Vagina (tissue), 2 donors: ENCODE results near the gene GRHPR. TPM values are rescaled to one million over a fixed set of nuclear protein-coding genes. Genes with fewer than 3 reads are reported as not detected.
A peak's percentile ranks its signal among the peaks of the same experiment; 100 is the strongest.

Experiments used
- DNase-seq, 2 donors: peaks; one replicate each; pipeline ENCODE4 v3.0.0-alpha.2; 2017; ENCODE audit errors: extremely low spot score in 2 of 2
- H3K27ac ChIP-seq: fragments of 200-600 bp; sonication (generic); one replicate; pipeline ENCODE4 v1.5.1; 2019
- H3K27me3 ChIP-seq: fragments of 200-600 bp; sonication (generic); one replicate; pipeline ENCODE4 v1.5.1; 2019
- H3K36me3 ChIP-seq, 2 donors: fragments of 200-600 bp; sonication (generic); one replicate each; pipeline ENCODE4 v1.5.1; 2017 to 2019
- H3K4me1 ChIP-seq: fragments of 200-600 bp; sonication (generic); one replicate; pipeline ENCODE4 v1.5.1; 2019
- H3K4me3 ChIP-seq, 2 donors: fragments of 200-600 bp; sonication (generic); 1 replicate in 1 of 2; 2 replicates in 1 of 2; pipeline ENCODE4 v1.5.1; 2016 to 2019
- H3K9me3 ChIP-seq: fragments of 200-600 bp; sonication (generic); one replicate; pipeline ENCODE4 v1.5.1; 2019
- CTCF ChIP-seq, 3 experiments: fragments of 450-650 bp in 2 of 3; fragments of 200-600 bp in 1 of 3; sonication (generic) in 1 of 3; IDR thresholded peaks; one replicate each; pipeline ENCODE4 v1.5.1; 2017 to 2019; ENCODE audit warnings: antibody characterized with exemption in 3 of 3, mild to moderate bottlenecking in 2 of 3, moderate library complexity in 2 of 3
- POLR2A ChIP-seq, 2 donors: fragments of 450-650 bp; IDR thresholded peaks; one replicate each; pipeline ENCODE4 v1.6.1; 2017; ENCODE audit warnings: antibody characterized with exemption in 2 of 2, mild to moderate bottlenecking in 2 of 2, moderate library complexity in 2 of 2
- POLR2AphosphoS5 ChIP-seq, 2 donors: sonication (generic); formaldehyde crosslinking; IDR thresholded peaks; one replicate each; pipeline ENCODE4 v1.9.0; 2017; ENCODE audit warnings: antibody characterized with exemption in 2 of 2, mild to moderate bottlenecking in 2 of 2, low read depth in 1 of 2; ENCODE audit not compliant: insufficient read depth in 1 of 2
- intact Hi-C: fragments of 100-400 bp; cut with DNase I; formaldehyde crosslinking; loops from one replicate; pipeline ENCODE4 v1.15.1; 2023
- total RNA-seq: library from RNA; depleted of rRNA; stranded (reverse); fragments of >200 nt; gene quantifications from one replicate; pipeline ENCODE4 v1.2.3, GENCODE V29; 2016

The GRHPR gene
- total RNA-seq, 1 donor from 2014 or later: 134 TPM

- no peaks in the 10 kb centered on the region for H3K27me3 ChIP-seq
- intact Hi-C loops: no loop called here
- no peak overlapping the region for H3K27ac ChIP-seq
- no peak for DNase-seq
- H3K4me3 ChIP-seq: no peak overlapping the region
- no peak for TF ChIP-seq POLR2A (IDR thresholded peaks at IDR 0.05)
- TF ChIP-seq POLR2AphosphoS5 (IDR thresholded peaks at IDR 0.05; ENCODE audit: insufficient read depth in 1 of 2, low read depth in 1 of 2): peak in 1 of 2 donors; percentile 20
- TF ChIP-seq CTCF (IDR thresholded peaks at IDR 0.05): peak; percentile 63 to 75 (median 67)
- H3K9me3 ChIP-seq: no peaks in the 10 kb centered on the region
- H3K4me1 ChIP-seq: peaks cover 8% of the 10 kb centered on the region
- no peaks in the 10 kb centered on the region for H3K36me3 ChIP-seq
Measured at GRCh38 chr9:37415011-37415719, 7.3 kb upstream of the GRHPR start.

GRCh38 chr9:37417252-37417803 lies 5.2 kb upstream of the GRHPR start:
- Histone ChIP-seq H3K27me3 (no peaks in the 10 kb centered on the region), H3K4me1 (peaks cover 13% of the 10 kb centered on the region), H3K9me3 (no peaks in the 10 kb centered on the region), H3K4me3 (no peak overlapping the region), H3K36me3 (no peaks in the 10 kb centered on the region), H3K27ac (no peak overlapping the region)
- TF ChIP-seq POLR2AphosphoS5 (IDR thresholded peaks at IDR 0.05; ENCODE audit: insufficient read depth in 1 of 2, low read depth in 1 of 2) (no peak), POLR2A (IDR thresholded peaks at IDR 0.05) (no peak), CTCF (IDR thresholded peaks at IDR 0.05) (no peak)
- intact Hi-C loops: no loop called here
- no peak for DNase-seq

- no peak for DNase-seq
- Histone ChIP-seq H3K27me3 (no peaks in the 10 kb centered on the region), H3K27ac (no peak overlapping the region), H3K4me1 (peaks cover 14% of the 10 kb centered on the region), H3K9me3 (no peaks in the 10 kb centered on the region), H3K4me3 (no peak overlapping the region), H3K36me3 (no peaks in the 10 kb centered on the region)
- intact Hi-C loops: no loop called here
- TF ChIP-seq POLR2AphosphoS5 (IDR thresholded peaks at IDR 0.05; ENCODE audit: insufficient read depth in 1 of 2, low read depth in 1 of 2) (no peak), POLR2A (IDR thresholded peaks at IDR 0.05) (no peak), CTCF (IDR thresholded peaks at IDR 0.05) (no peak)
Measured at GRCh38 chr9:37417857-37418618, 4.5 kb upstream of the GRHPR start.

GRCh38 chr9:37419204-37419603 lies 3.3 kb upstream of the GRHPR start:
- Histone ChIP-seq H3K36me3 (no peaks in the 10 kb centered on the region), H3K27ac (no peak overlapping the region), H3K9me3 (no peaks in the 10 kb centered on the region), H3K27me3 (no peaks in the 10 kb centered on the region), H3K4me3 (no peak overlapping the region), H3K4me1 (peaks cover 26% of the 10 kb centered on the region)
- no peak for TF ChIP-seq POLR2A (IDR thresholded peaks at IDR 0.05)
- TF ChIP-seq POLR2AphosphoS5 (IDR thresholded peaks at IDR 0.05; ENCODE audit: insufficient read depth in 1 of 2, low read depth in 1 of 2): no peak
- no peak for TF ChIP-seq CTCF (IDR thresholded peaks at IDR 0.05)
- no peak for DNase-seq
- intact Hi-C loops: no loop called here
